A549 (cell line): Measurements from ENCODE around the gene SERPINA6. TPM values are rescaled to one million over a fixed set of nuclear protein-coding genes. Genes with fewer than 3 reads are reported as not detected.
"Not testable (repeated sequence)": the region's sequence is repeated elsewhere in the genome, so short reads cannot be mapped to it uniquely, and the experiment has no call there.

Experiments used
- ATAC-seq, 2 experiments: fragments of 200-7000 bp in 1 of 2; fragments of >200 bp in 1 of 2; cut with Nextera tagmentation in 1 of 2; cut with Tn5 transposase in 1 of 2; 3 replicates each; pipeline versions ENCODE4 v1.8.0 to v1.9.1; 2018 to 2020; ENCODE audit warnings: mild to moderate bottlenecking in 1 of 2, moderate library complexity in 1 of 2
- CTCF ChIA-PET: fragments of 300-600 bp; sonication (Branson Sonifier 250); formaldehyde crosslinking; extraction: SDS; loops from one replicate; lab custom pipeline; 2021; ENCODE audit warnings: antibody characterized with exemption, inconsistent platforms; lab: Yijun Ruan, JAX
- POLR2A ChIA-PET: fragments of 350-600 bp; formaldehyde crosslinking; extraction: SDS; loops from one replicate; lab custom pipeline; 2021; ENCODE audit warnings: antibody characterized with exemption, inconsistent platforms; lab: Yijun Ruan, JAX
- DNase-seq, 2 experiments: peaks; one replicate each; pipeline versions ENCODE4 v3.0.0 to v3.0.0-alpha.2; 2011 to 2016; ENCODE audit warnings: low read depth in 1 of 2, low spot score in 1 of 2
- FAIRE-seq: peaks from 2 replicates; lab custom pipeline; 2011; peaks lifted over from hg19 to GRCh38; lab: Jason Lieb, UNC
- H3K27ac ChIP-seq, 2 experiments: fragments of >200 bp; sonication (Bioruptor Twin); formaldehyde crosslinking; 3 replicates each; pipeline ENCODE4 v1.5.1; 2016 to 2017
- H3K4me1 ChIP-seq: fragments of >200 bp; sonication (Bioruptor Twin); formaldehyde crosslinking; 3 replicates; pipeline ENCODE4 v1.6.1; 2016
- H3K4me2 ChIP-seq: fragments of >200 bp; sonication (Bioruptor Twin); formaldehyde crosslinking; 3 replicates; pipeline ENCODE4 v1.6.1; 2016
- H3K4me3 ChIP-seq: fragments of >200 bp; sonication (Bioruptor Twin); formaldehyde crosslinking; 3 replicates; pipeline ENCODE4 v1.5.1; 2016
- H3K9me3 ChIP-seq: fragments of >200 bp; sonication (Bioruptor Twin); formaldehyde crosslinking; 3 replicates; pipeline ENCODE4 v1.6.1; 2016
- ATOH8 ChIP-seq: fragments of 250-450 bp; sonication (Bioruptor Pico); IDR thresholded peaks from 2 replicates; pipeline ENCODE4 v1.5.0; 2020; ENCODE audit warnings: low read depth, mild to moderate bottlenecking, moderate library complexity
- CEBPB ChIP-seq, 2 experiments: fragments of >200 bp in 1 of 2; sonication (Bioruptor Twin) in 1 of 2; formaldehyde crosslinking in 1 of 2; IDR thresholded peaks; 2 replicates each; pipeline ENCODE4 v1.6.1; 2012 to 2016
- ELK1 ChIP-seq: fragments of 150-350 bp; IDR thresholded peaks from 2 replicates; pipeline ENCODE4 v1.6.1; 2014; ENCODE audit warnings: low read depth, mild to moderate bottlenecking, low read length
- FOSB ChIP-seq: fragments of 250-450 bp; sonication (Bioruptor Pico); IDR thresholded peaks from 2 replicates; pipeline ENCODE4 v1.5.0; 2020; ENCODE audit warnings: mild to moderate bottlenecking, moderate library complexity
- FOSL2 ChIP-seq, 2 experiments: fragments of 450-650 bp in 1 of 2; fragments of >200 bp in 1 of 2; sonication (Bioruptor Twin) in 1 of 2; formaldehyde crosslinking; IDR thresholded peaks; 2 replicates each; pipeline versions ENCODE4 v1.5.0 to v1.6.1; 2016 to 2020; ENCODE audit warnings: mild to moderate bottlenecking in 1 of 2, moderate library complexity in 1 of 2
- PHF8 ChIP-seq: fragments of 200-600 bp; sonication (generic); IDR thresholded peaks from 2 replicates; pipeline ENCODE4 v1.6.1; 2016; ENCODE audit warnings: low read depth, mild to moderate bottlenecking, antibody characterized with exemption, moderate library complexity, borderline replicate concordance
- RAD21 ChIP-seq, 2 experiments: fragments of >200 bp in 1 of 2; sonication (Bioruptor Twin) in 1 of 2; formaldehyde crosslinking in 1 of 2; IDR thresholded peaks in 1 of 2; conservative IDR thresholded peaks in 1 of 2; 2 replicates in 1 of 2; 3 replicates in 1 of 2; pipeline ENCODE4 v1.6.1; 2012 to 2018; ENCODE audit warnings: inconsistent platforms in 1 of 2
- SMC3 ChIP-seq: fragments of >200 bp; sonication (Bioruptor Twin); formaldehyde crosslinking; IDR thresholded peaks from 3 replicates; pipeline ENCODE4 v1.6.1; 2018; ENCODE audit warnings: inconsistent platforms
- ZNF302 ChIP-seq: fragments of 250-450 bp; sonication (Bioruptor Pico); IDR thresholded peaks from 2 replicates; pipeline ENCODE4 v1.9.0; 2021; ENCODE audit warnings: inconsistent platforms, mild to moderate bottlenecking, moderate library complexity
- WGBS: methylation state at CpG from one replicate; pipeline ENCODE4 v1.1.6; 2017; ENCODE audit errors: missing lambda C conversion rate; 5-methylcytosine and 5-hydroxymethylcytosine counted together
- polyA plus RNA-seq, 4 experiments: library from polyadenylated mRNA; depleted of rRNA in 3 of 4; stranded (reverse); fragments of >200 nt; fragmentation: RNase III in 1 of 4; extraction: RNeasy Plus Mini Kit Qiagen cat#74134 plus additional on column Dnase treatment in 1 of 4; gene quantifications; 2 replicates in 3 of 4; 3 replicates in 1 of 4; pipeline ENCODE4 v1.2.3, GENCODE V29; 2011 to 2017

The SERPINA6 gene
- polyA plus RNA-seq, 2 of the 4 experiments (the other 2 are of a cell fraction): 0.43 to 1.8 TPM

GRCh38 chr14:94267352-94267751 lies 55.8 kb downstream of the SERPINA6 start:
- TF ChIP-seq PHF8: no peak
- TF ChIP-seq ZNF302: no peak
- TF ChIP-seq CEBPB (IDR thresholded peaks at IDR 0.05): no peak
- no peak for TF ChIP-seq ELK1
- no peak for TF ChIP-seq SMC3
- TF ChIP-seq FOSL2 (IDR thresholded peaks at IDR 0.05): no peak
- TF ChIP-seq FOSL2 (CRISPR knock-in tag; IDR thresholded peaks at IDR 0.05): no peak
- TF ChIP-seq RAD21 (conservative IDR thresholded peaks at IDR 0.05 in 1 of 2, IDR thresholded peaks at IDR 0.05 in 1 of 2): no peak
- TF ChIP-seq ATOH8 (CRISPR knock-in tag): no peak
- no peak for TF ChIP-seq FOSB (CRISPR knock-in tag)
- WGBS: 78% methylated on average over 1 of the region's 1 CpG
- no peaks in the 10 kb centered on the region for H3K4me1 ChIP-seq
- H3K27ac ChIP-seq: no peak overlapping the region
- no peak overlapping the region for H3K4me3 ChIP-seq
- ATAC-seq: no peak
- POLR2A ChIA-PET: no interaction called here
- H3K4me2 ChIP-seq: no peak overlapping the region
- CTCF ChIA-PET: no interaction called here
- FAIRE-seq: no peak
- H3K9me3 ChIP-seq: 0 out of 3 replicates have a peak, but pooled peaks cover 2% of the 10 kb centered on the region
- DNase-seq: no peak

- ATAC-seq: not testable (repeated sequence)
Observed at GRCh38 chr14:94264195-94264594, 58.9 kb downstream of the SERPINA6 start.

More at GRCh38 chr14:94264195-94264594, 58.9 kb downstream of the SERPINA6 start:
- 4% methylated on average over 3 of the region's 3 CpGs for WGBS
- CTCF ChIA-PET, FAIRE-seq, H3K27ac ChIP-seq, H3K9me3 ChIP-seq, H3K4me2 ChIP-seq, H3K4me1 ChIP-seq, POLR2A ChIA-PET, DNase-seq, H3K4me3 ChIP-seq: not testable (repeated sequence)

Other genes starting within 250 kb of the SERPINA6 start
- 161 and 169 TPM in 2 replicates for gene DDX24, start 242.1 kb downstream of the SERPINA6 start, polyA plus RNA-seq (2011; rRNA removed)
- gene DDX24, start 242.1 kb downstream of the SERPINA6 start, polyA plus RNA-seq (2017; fragmentation: RNase III; extraction: RNeasy Plus Mini Kit Qiagen cat#74134 plus additional on column Dnase treatment): 117 to 127 TPM (median 121 TPM) in 3 replicates
- 13.4 and 15.9 TPM in 2 replicates for gene IFI27L1, start 242.0 kb downstream of the SERPINA6 start, polyA plus RNA-seq (2011; rRNA removed)
- gene IFI27L1, start 242.0 kb downstream of the SERPINA6 start, polyA plus RNA-seq (2017; fragmentation: RNase III; extraction: RNeasy Plus Mini Kit Qiagen cat#74134 plus additional on column Dnase treatment): 23.2 to 28.0 TPM (median 27.0 TPM) in 3 replicates
- 1.3 and 2.2 TPM in 2 replicates for gene IFI27, start 212.6 kb downstream of the SERPINA6 start, polyA plus RNA-seq (2011; rRNA removed)
- gene IFI27, start 212.6 kb downstream of the SERPINA6 start, polyA plus RNA-seq (2017; fragmentation: RNase III; extraction: RNeasy Plus Mini Kit Qiagen cat#74134 plus additional on column Dnase treatment): 0.76 to 0.90 TPM (median 0.76 TPM) in 3 replicates
- 20.3 and 26.9 TPM in 2 replicates for gene IFI27L2, start 193.7 kb downstream of the SERPINA6 start, polyA plus RNA-seq (2011; rRNA removed)
- 58.0 to 69.2 TPM (median 64.4 TPM) in 3 replicates for gene IFI27L2, start 193.7 kb downstream of the SERPINA6 start, polyA plus RNA-seq (2017; fragmentation: RNase III; extraction: RNeasy Plus Mini Kit Qiagen cat#74134 plus additional on column Dnase treatment)
- 0.21 and 0.25 TPM in 2 replicates for gene PPP4R4, start 149.0 kb downstream of the SERPINA6 start, polyA plus RNA-seq (2011; rRNA removed)
- 0.08 to 0.21 TPM (median 0.12 TPM) in 3 replicates for gene PPP4R4, start 149.0 kb downstream of the SERPINA6 start, polyA plus RNA-seq (2017; fragmentation: RNase III; extraction: RNeasy Plus Mini Kit Qiagen cat#74134 plus additional on column Dnase treatment)
- gene SERPINA10, start 30.1 kb downstream of the SERPINA6 start, polyA plus RNA-seq (2011; rRNA removed): 0.04 and 0.07 TPM in 2 replicates
- gene SERPINA10, start 30.1 kb downstream of the SERPINA6 start, polyA plus RNA-seq (2017; fragmentation: RNase III; extraction: RNeasy Plus Mini Kit Qiagen cat#74134 plus additional on column Dnase treatment): 0.03 TPM in 1 of 3 replicates, not detected in the others
- not detected in 2 replicates for gene SERPINA2, start 43.4 kb upstream of the SERPINA6 start, polyA plus RNA-seq (2011; rRNA removed)
- gene SERPINA2, start 43.4 kb upstream of the SERPINA6 start, polyA plus RNA-seq (2017; fragmentation: RNase III; extraction: RNeasy Plus Mini Kit Qiagen cat#74134 plus additional on column Dnase treatment): not detected in 3 replicates
- gene SERPINA1, start 65.3 kb upstream of the SERPINA6 start, polyA plus RNA-seq (2011; rRNA removed): 2.2 and 4.1 TPM in 2 replicates
- 0.24 to 0.34 TPM (median 0.26 TPM) in 3 replicates for gene SERPINA1, start 65.3 kb upstream of the SERPINA6 start, polyA plus RNA-seq (2017; fragmentation: RNase III; extraction: RNeasy Plus Mini Kit Qiagen cat#74134 plus additional on column Dnase treatment)
- not detected in 2 replicates for gene SERPINA11, start 129.5 kb upstream of the SERPINA6 start, polyA plus RNA-seq (2011; rRNA removed)
- not detected in 3 replicates for gene SERPINA11, start 129.5 kb upstream of the SERPINA6 start, polyA plus RNA-seq (2017; fragmentation: RNase III; extraction: RNeasy Plus Mini Kit Qiagen cat#74134 plus additional on column Dnase treatment)
- not detected in 2 replicates for gene SERPINA9, start 152.9 kb upstream of the SERPINA6 start, polyA plus RNA-seq (2011; rRNA removed)
- gene SERPINA9, start 152.9 kb upstream of the SERPINA6 start, polyA plus RNA-seq (2017; fragmentation: RNase III; extraction: RNeasy Plus Mini Kit Qiagen cat#74134 plus additional on column Dnase treatment): not detected in 3 replicates
- not detected in 2 replicates for gene SERPINA12, start 186.1 kb upstream of the SERPINA6 start, polyA plus RNA-seq (2011; rRNA removed)
- gene SERPINA12, start 186.1 kb upstream of the SERPINA6 start, polyA plus RNA-seq (2017; fragmentation: RNase III; extraction: RNeasy Plus Mini Kit Qiagen cat#74134 plus additional on column Dnase treatment): not detected in 3 replicates
- gene SERPINA4, start 238.1 kb upstream of the SERPINA6 start, polyA plus RNA-seq (2011; rRNA removed): 0.08 TPM in 1 of 2 replicates, not detected in the other
- gene SERPINA4, start 238.1 kb upstream of the SERPINA6 start, polyA plus RNA-seq (2017; fragmentation: RNase III; extraction: RNeasy Plus Mini Kit Qiagen cat#74134 plus additional on column Dnase treatment): not detected in 3 replicates